Breast epithelium (tissue), 3 donors: Measurements from ENCODE around the gene PTGR3.

Experiments used
- POLR2A ChIP-seq: fragments of 450-650 bp; IDR thresholded peaks from one replicate; pipeline ENCODE4 v1.6.1; 2016; ENCODE audit warnings: antibody characterized with exemption, mild to moderate bottlenecking, moderate library complexity
- POLR2AphosphoS5 ChIP-seq, 3 donors: sonication (generic); formaldehyde crosslinking; IDR thresholded peaks; one replicate each; pipeline ENCODE4 v1.6.1; 2017; ENCODE audit warnings: antibody characterized with exemption in 3 of 3
- TF ChIP-seq, protein P1 (sequence below), 3 donors: fragments of 450-650 bp; IDR thresholded peaks; one replicate each; pipeline ENCODE4 v1.5.1; 2016 to 2017; ENCODE audit warnings: antibody characterized with exemption in 3 of 3, mild to moderate bottlenecking in 3 of 3, moderate library complexity in 3 of 3

DNA sequence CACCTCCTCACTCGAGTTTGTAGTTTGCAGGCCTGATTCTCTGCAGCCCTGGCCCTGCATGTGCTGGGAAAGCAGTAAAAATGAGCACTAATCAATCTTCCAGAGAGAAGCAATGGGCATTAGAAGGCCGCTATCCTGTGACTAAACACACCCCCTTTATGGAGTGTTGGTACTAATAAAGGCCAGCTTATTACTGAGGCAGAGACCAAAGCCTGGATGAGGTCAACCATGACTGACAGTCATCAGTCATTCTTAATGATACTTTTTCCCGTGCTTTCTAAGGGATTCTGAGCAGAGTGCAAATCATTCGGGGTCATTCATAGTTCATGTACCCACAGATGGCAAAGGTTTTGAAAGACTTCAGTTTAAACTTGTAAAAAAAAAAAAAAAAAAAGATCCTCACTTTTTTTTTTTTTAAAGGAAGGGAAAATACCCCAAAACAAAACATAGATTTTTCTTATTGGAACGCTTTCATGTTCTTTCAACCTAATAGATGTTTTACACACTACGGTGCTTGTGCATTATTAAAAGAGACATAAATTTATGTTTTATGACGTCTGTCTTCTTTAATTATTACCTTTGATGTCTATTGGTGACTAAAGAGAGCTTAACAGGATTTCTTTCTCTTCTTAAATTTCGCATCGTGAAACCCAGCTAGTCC, 14.9 kb upstream of the PTGR3 start:
- TF ChIP-seq, protein P1, sequence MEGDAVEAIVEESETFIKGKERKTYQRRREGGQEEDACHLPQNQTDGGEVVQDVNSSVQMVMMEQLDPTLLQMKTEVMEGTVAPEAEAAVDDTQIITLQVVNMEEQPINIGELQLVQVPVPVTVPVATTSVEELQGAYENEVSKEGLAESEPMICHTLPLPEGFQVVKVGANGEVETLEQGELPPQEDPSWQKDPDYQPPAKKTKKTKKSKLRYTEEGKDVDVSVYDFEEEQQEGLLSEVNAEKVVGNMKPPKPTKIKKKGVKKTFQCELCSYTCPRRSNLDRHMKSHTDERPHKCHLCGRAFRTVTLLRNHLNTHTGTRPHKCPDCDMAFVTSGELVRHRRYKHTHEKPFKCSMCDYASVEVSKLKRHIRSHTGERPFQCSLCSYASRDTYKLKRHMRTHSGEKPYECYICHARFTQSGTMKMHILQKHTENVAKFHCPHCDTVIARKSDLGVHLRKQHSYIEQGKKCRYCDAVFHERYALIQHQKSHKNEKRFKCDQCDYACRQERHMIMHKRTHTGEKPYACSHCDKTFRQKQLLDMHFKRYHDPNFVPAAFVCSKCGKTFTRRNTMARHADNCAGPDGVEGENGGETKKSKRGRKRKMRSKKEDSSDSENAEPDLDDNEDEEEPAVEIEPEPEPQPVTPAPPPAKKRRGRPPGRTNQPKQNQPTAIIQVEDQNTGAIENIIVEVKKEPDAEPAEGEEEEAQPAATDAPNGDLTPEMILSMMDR (IDR thresholded peaks at IDR 0.05), result no peak
- TF ChIP-seq POLR2A, result no peak
- TF ChIP-seq POLR2AphosphoS5 (IDR thresholded peaks at IDR 0.05), result no peak
